Breast epithelium (tissue), 3 donors: ENCODE data around the gene PPP1R3G.

Source experiments
- CTCF ChIP-seq, 3 donors: fragments of 450-650 bp; IDR thresholded peaks; one replicate each; pipeline ENCODE4 v1.5.1; 2016 to 2017; ENCODE audit warnings: antibody characterized with exemption in 3 of 3, mild to moderate bottlenecking in 3 of 3, moderate library complexity in 3 of 3
- POLR2AphosphoS5 ChIP-seq, 3 donors: sonication (generic); formaldehyde crosslinking; IDR thresholded peaks; one replicate each; pipeline ENCODE4 v1.6.1; 2017; ENCODE audit warnings: antibody characterized with exemption in 3 of 3

GRCh38 chr6:5063617-5064016 lies 21.5 kb upstream of the PPP1R3G start:
- TF ChIP-seq CTCF (IDR thresholded peaks at IDR 0.05) (no peak), POLR2AphosphoS5 (IDR thresholded peaks at IDR 0.05) (no peak)
